ENCODE data around the gene YRDC.

DNA sequence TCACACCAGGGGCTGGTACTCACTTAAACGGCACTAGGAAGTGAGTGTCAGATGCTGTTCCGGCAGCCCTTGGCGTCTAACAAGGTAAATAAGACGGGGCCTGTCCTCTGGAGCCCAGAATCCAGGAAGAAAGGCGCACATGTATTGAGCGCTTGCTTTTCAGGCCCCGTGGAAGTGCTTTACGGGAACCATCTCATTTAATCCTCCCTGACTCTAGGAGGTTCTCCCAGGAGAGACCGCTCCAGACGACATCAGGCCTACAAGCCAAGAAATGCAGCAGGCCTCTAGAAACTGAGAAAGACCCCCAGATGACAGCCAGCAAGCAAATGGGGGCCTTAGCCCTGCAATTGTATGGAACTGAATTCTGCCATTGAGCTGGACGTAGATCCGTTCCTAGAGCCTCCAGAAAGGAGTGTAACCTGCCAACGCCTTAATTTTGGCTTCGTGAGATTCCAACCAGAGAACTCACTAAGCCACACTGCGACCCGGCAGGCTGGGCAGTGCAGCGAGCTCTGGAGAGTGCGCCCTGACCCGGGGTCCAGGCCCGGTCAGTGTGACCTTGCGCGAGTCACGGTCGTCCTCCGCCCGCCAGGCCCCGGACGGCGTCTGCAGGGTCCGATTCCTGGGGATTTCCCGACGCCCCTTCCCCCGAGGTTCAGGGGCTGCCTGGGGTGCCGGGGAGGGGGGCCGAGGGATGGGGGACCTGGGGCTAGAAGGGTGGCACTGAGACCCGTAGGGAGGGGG, 14.9 kb downstream of the YRDC start:
- TF ChIP-seq, protein P1, sequence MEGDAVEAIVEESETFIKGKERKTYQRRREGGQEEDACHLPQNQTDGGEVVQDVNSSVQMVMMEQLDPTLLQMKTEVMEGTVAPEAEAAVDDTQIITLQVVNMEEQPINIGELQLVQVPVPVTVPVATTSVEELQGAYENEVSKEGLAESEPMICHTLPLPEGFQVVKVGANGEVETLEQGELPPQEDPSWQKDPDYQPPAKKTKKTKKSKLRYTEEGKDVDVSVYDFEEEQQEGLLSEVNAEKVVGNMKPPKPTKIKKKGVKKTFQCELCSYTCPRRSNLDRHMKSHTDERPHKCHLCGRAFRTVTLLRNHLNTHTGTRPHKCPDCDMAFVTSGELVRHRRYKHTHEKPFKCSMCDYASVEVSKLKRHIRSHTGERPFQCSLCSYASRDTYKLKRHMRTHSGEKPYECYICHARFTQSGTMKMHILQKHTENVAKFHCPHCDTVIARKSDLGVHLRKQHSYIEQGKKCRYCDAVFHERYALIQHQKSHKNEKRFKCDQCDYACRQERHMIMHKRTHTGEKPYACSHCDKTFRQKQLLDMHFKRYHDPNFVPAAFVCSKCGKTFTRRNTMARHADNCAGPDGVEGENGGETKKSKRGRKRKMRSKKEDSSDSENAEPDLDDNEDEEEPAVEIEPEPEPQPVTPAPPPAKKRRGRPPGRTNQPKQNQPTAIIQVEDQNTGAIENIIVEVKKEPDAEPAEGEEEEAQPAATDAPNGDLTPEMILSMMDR (IDR thresholded peaks at IDR 0.05) = no peak
- TF ChIP-seq POLR2A (IDR thresholded peaks at IDR 0.05) (no peak), EP300 (IDR thresholded peaks at IDR 0.05) (no peak)
